NAMALWA (cell line): ENCODE measurements around the gene ANXA4.

ENCODE experiments used
- DNase-seq: peaks from one replicate; pipeline ENCODE4 v3.0.0-alpha.2; 2015; ENCODE audit warnings: low spot score

Gene ANXA4

DNA sequence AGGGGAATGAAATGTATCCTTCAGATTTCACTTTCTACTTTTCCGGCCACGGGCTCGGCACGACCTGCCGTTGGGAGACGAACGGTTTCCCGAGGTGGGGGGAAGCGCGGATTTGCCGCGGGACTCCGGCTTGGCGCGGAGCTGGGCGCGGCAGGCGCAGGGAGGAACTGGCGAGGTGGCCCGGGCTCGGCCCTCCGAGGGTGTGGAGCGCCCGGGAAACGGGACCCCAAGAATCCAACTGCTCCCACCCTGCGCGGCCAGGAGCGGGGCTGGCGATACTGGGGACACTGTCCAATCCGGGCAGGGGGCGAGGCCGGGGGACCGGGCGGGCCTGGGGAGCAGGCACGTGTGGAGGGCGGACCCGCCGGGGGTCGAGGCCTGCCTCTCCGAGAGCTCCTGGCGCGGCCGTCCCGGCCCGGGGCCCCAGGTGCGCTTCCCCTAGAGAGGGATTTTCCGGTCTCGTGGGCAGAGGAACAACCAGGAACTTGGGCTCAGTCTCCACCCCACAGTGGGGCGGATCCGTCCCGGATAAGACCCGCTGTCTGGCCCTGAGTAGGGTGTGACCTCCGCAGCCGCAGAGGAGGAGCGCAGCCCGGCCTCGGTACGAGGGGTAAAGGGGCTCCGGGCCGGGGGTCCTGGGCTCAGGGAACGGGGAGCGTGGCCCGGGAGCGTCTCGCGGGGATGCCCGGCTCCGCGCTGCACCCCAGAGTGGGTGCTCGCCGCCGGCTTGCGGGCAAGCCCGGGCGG lies at the start of gene ANXA4:
ANXA4 (plus strand) TSS at position 560 of the 747 bp plus-strand sequence. CDS start 39,432 bp downstream, outside the sequence.
- no peak for DNase-seq

DNA sequence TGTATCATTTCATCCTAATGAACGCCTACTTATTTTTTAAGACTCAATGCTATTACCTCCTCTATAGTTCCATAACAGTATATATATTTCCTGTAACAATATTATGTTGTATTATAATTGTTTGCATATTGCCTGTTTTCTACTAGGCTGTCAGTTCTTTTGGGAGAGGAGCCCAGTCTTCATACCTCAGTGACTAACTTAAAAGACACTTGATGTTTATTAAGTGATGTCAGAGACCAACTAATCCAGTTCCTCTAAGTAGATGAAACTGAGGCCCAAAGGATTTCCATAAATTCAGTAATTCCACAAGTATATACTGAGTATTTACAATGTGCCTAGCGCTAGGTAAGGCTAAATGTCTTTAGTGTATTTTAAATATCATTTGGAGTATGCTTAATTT lies 49.5 kb upstream of the ANXA4 start:
- no peak for DNase-seq

DNA sequence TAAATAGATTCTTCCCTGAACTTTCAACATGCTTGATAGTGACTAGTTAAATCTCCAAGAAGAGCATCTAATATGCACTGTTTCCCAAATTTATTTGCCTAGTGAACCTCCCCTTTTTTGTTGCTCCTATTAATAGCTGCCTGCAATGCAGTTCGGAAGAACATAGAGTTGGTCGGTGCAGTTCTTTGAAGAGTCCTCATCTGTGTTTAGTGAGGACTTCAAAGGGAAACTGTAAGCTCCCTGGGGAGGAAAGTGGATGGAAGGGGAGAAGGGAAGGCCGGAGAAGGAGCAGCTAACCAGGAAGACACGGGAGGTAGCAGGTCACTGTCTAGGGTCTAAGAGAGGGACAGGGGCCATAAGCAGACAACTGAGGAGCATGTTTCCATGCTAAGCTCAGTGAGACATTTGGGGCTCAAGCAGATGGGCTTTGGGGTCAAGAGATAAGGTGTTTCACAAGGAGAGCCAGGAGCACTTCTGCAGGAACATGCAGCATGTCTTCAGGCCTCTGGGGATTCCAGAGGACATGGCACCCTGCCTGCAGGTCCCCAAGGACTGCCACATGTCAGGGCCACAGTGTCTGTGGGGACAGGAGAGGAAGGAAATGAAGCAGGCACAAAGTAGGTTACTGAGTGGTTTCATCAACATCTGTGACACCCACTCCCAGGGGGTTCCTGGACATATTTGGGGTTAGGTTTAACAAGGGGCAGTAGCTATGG lies 48.7 kb upstream of the ANXA4 start:
- peak; percentile 71 for DNase-seq

DNA sequence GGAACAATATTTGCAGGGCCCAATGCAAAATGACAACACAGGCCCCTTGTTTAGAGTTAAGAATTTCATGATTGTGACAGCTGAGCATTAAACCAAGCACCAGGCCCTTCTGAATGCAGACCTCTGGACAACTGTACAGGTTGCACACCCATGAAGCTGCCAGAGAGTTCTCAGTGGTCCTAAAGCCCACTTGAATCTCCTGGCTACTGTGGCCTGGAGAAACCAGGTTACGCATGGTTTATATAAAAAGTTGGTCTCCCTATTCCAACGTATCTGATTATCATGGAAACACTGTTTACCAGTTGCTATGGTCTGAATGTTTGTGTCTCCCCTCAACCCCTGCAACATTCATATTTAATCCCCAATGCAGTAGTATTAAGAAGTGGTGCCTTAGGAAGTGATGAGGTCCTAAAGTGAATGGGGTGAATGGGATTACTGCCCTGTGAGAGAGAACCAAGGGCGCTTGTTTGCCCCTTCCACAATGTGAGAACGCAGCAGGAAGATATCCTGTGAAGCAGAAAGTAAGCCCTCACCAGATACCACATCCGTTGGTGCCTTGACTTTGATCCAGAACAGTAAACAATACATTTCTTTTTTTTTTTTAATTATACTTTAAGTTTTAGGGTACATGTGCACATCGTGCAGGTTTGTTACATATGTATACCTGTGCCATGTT lies 48.0 kb upstream of the ANXA4 start:
- DNase-seq: peak; percentile 29

DNA sequence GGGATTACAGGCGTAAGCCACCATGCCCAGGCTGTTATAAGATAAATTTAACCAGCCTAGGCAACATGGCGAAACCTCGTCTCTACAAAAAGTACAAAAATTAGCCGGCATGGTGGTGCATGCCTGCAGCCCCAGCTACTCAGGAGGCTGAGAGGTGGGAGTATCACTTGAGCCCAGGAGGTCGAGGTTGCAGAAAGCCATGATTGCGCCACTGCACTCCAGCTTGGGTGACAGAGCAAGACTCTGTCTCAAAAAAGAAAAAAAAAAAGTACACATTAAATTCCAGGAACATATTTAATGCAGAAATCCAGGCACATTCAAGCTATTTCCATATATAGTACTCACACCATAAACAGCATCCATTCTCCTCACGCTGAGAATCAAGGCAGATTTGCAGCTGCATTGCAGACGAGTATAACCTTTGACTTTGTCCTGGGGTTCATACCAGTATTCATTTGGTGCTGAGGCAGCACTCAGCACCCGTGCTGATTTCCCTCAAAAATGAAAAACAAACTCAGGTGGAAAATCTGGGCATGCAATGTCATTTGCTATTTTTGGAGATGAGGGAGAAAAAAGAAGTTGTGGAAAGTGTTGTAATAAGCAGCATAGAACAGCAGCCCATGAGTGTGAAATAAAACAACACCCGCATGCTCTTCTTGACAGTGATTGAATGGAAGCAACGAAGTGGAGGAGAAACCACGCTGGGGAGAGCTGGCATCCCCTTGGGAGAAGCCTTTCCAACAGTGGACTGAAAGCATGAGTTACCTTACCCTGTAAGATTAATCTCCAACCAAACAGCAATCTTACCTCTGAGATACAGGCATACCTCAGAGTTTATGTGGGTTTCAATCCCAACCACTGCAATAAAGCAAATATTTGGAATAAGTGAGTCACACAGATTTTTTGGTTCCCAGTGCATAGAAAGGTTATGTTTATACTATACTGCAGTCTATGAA lies 46.8 kb upstream of the ANXA4 start:
- no peak for DNase-seq

DNA sequence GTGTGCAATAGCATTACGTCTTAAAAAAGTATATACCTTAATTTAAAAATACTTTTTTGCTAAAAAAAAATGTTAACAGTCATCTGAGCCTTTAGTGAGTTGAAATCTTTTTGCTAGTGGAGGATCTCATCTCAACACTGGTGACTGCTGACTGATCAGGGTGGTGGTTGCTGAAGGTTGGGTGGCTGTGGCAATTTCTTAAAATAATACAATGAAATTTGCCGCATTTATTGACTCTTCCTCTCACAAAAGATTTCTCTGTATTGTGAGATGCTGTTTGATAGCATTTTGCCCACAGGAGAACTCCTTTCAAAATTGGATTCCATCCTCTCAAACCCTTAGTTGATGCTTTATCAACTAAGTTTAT lies 46.1 kb upstream of the ANXA4 start:
- no peak for DNase-seq

DNA sequence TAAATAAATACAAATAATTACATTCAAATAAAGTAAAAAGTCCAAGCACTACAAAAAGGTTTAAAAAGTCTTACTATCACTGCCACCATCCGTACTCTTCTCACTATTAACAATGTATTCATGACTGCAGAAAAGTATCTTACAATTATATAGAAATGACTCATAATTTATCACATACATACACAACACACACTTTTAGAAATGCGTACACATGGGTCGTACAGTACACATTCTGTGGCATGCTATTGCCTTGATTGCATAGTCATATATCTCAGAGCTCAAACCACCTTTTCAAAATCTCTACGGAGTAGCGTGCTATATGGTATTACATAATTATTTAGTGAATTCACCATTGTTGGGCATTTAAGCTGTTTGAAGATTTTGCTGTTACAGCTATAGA lies 41.6 kb upstream of the ANXA4 start:
- DNase-seq: no peak

DNA sequence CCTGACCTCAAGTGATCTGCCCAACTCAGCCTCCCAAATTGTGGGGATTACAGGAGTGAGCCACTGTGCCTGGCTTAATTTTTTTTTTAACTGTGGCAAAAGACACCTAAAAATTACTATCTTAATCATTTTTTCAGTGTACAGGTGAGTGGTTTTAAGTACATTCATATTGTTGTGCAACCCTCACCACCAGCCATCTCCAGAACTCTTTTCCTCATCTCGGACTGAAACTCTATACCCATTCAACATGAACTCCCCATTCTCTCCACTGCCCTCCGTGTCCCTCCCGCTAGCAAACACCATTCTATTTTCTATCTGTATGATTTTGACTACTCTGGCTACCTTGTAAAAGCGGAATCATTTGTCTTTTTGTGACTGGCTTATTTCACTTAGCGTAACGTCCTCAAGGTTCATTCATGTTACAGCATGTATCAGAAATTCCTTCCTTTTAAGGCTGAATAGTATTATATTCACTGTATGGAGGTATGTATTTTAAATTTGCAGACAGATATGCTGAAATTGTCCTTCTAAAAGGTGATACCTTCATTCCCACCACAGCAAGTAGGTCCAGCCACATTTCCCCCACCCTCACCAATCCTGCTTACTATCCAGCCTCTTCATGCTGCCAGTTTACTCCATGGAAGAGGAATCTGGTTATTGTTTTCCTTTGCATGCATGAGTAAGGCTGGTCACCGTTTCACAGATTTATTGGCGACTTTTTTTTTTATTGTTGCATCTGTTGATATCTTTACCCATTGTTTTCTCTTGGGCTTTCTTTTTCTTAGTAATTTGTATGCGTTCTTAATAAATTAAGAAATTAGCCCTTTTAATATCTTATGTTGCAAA lies 40.6 kb upstream of the ANXA4 start:
- no peak for DNase-seq

DNA sequence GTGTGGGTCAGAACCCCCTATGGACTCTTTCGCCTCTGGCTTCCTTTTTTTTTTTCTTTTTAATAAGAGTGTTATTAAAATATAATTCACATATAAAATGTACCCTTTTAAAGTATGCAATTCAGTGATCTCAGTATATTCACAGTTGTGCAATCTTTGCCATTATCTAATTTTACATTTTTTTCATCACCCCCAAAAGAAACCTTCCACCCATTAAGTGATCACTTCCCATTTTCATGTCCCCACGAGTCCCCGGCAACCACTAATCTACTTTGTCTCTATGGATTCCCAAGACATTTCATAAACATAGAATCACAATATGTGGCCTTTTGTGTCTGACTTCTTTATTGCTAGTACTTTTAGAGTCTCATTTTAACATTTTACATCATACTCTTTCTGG lies 38.7 kb upstream of the ANXA4 start:
- DNase-seq: peak; percentile 17

DNA sequence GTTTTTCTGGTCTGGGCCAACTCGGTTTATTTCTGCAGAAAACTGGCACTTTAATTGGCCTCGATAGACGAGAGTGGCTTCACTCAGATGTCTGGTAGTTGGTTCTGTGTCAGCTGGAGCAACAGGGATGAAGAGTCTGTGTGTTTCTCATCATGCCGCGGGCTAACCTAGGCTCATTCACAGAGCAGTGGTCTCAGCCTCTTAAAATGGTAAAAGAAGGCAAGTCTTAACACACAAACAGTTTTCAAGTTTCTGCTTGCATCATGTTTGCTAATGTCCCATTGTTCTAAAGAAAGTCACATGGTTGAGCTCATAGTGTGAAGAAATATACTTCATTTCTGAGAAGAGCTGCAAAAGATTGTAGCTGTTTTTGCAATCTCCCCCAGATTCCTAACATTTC lies 37.5 kb upstream of the ANXA4 start:
- DNase-seq: no peak

DNA sequence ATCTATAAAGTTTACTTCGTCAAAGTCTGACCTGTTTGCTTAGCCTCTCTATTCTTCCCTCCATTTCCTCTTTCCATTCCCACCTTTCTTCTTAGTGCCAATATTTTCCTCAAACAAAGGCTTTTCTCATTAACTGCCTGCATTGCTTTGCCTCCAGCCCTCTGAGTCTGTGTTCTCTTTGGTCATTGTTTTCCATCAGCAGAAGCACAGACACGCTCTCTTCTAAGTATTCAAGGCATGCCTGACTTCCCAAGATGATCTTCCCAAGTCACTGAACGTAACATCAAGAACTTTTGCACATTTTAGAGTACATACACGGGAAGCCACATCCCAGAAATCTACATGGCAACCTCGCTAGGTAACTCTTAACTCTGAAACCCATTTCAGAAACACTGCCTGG lies 32.6 kb upstream of the ANXA4 start:
- no peak for DNase-seq

DNA sequence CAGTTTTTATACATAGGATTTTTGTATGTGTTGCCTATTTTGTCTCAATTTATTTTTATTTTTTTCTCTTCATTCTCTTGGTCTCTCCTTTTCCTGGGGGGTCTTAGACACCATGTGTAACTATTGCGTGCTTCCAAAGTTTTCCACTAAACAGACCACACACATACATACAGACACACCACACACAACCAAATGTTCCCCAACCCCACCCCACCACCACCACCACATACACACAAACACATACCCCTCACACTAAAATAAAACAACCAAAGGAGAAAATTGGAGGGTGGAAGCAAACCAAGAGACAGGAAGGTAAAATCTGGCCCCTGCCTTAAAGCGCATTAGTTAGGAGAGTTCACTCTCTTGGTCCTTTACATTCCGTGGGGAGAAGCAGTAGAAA lies 30.0 kb upstream of the ANXA4 start:
- no peak for DNase-seq

DNA sequence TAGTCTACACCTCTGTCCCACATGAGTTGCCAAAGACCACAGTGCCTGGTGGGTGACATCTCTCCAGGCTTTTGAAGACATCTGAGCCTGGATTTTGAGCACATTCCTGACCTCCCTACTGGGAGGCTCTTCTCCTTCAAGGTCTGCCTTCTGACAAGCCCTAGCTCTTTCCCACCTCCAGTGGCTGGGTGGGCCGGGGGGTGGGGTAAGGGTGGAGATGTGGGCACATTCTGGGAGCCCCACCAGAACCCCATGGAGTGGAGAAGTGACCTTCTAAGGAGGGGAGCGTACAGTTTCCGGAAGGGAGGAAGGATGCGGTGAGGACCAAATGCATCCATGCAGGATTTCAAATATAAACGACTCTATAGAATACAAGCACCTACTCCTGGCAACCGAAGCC lies 27.9 kb upstream of the ANXA4 start:
- no peak for DNase-seq

DNA sequence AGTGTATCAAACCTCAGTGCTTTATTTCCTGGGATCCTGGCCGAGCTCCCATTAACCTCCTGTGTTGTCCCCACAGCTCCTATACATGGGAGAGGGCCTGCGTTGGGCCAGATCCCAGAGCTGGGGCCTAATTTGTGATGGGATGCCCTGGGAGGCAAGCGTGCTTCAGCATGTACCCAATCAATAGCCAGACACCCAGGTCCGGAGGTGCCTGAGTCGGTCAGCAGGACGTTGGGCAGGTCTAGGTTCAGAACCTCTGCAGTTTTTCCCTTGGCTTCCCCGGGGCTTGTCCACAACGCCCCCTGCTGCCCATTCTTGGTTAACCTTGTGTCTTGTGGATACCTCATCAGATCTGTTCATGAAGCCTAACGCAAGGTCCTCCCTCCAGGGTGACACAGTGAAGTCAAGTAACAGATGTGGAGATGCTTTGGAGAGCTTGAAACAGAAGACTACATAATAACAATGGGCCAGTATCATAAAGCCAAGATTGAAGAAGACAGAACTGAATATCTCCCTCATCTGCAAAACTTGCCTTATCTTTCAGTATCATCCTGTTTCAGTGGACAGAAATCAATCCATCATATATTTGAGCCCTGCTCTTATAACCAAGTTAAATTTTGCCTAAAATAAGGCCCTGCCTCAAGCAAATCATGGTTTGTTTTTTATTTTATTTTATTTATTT lies 27.3 kb upstream of the ANXA4 start:
- DNase-seq: peak; percentile 88

DNA sequence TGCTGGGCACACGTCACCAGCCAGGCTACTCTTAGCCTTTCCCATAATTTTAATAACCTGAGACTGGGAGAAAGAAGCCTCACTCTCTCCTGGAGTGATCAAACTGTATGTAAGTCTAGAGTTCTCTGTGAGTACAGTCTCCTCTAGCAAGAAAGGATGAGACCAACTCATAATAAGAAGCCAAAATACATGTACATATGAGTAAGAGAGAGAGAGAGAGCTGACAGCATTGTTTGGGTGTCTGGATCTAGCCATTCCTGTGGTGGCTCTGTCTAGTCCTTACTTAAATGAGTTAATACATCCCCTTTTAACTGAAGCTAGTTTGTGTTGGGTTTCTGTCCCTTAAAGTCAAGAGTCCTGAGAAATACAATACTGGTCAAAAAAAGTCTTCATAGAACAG lies 26.0 kb upstream of the ANXA4 start:
- no peak for DNase-seq

DNA sequence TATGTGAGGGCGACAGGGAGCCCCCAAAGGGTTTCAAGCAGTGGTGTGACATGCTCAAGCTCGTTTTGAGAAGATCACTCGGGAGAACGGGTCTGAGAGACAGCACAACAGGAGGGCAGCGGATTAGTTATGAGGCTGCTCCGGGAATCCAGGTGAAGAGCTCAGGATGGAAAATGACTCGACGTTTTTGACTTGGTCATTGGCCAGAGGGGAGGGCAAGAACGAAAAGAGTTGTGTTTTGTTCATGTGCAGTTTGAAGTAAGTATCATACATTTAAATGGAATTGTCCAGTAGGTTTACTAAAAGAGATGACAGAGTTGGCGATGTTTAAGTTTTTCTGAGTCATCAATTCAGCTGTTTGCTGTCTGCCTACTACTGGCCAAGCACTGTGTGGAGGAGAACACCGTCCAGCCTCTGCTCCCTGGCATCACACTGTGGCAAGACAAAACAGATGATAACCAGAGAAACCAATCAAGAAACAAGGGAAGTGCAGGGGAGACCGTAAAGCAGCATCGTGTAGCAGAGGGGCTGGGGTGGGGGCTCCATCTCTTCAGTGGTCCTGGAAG lies 25.3 kb upstream of the ANXA4 start:
- DNase-seq: no peak

DNA sequence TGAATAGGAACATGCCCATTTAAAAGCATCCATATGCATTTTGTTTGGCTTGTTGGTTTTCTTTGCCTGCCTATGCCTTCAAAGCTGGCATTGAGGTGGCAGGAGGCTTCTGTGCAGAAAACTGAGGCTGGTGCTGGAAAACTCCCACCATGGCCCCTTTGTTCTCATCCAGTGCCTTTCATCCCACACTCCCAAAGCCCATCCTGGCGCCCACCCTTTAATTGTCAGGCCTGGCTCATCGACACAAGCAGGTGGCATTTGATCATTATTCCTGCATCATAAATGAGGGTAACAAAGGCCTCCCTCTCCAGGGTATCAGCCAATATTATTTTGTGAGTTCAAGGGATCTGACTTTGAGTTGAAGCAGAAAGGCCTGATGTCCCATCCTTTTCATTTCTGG lies 24.7 kb upstream of the ANXA4 start:
- DNase-seq: no peak

DNA sequence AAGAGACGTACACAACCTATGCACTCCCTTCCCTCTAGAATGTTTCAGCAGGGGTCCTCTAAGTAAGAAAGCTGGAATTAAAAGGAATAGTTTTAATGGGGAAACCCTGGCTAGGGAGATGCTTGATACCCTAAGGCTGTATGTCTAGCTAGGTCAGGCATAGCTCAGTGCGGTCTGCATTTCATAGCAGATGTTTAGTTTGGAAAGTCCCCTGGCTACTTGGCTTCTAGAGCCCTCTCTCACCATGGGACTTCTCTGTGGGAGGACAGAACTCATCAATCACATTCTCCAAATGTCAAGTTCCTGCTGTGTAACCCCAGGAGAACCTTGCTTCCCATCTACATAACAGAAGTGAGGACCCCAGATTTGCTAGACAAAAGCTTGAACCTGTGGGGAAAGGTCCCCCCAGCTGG lies 24.1 kb upstream of the ANXA4 start:
- no peak for DNase-seq

DNA sequence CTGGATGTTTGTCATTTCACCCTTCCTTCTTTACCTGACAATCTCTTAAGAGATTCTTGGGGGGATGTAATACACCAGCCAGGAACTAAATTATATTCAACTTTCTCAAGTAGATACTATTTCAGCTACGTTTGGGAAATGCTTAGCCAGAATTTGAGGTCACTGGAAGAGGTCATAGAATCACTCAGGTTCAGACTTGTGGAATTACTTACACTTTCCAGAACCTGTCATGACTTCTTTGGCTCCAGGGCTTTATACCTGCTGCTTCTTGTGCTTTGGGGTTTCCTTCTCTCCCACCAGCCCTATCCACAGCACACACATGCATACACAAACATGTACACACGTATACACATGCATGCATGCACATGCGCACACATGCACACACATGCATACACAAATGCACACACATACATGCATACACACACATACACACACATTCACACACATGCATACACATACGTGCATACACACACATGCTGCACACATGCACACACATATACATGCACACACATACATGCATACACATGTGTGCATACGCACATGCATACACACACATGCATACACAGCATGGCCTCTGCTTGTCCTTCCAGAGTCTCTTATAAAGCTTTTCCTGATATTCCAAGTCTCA lies 23.5 kb upstream of the ANXA4 start:
- DNase-seq: no peak

DNA sequence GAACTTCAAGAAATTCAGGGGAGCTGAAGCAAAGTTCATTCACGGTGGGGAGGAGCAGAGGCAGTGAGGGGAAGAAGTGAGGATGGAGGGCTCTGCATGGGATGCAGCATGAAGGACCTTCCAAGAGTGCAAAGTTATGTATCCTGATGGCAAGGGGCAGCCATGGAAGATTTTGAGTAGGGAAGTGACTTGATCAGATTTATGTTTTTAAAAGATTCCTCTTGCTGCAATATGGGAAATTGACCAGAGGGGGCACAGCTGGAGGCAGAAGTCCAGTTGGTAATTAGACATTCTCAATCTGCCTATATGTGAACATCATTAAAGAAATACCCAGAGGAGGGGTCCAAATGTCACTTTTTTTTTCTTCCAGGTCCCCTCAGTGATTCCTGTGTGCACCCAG lies 21.5 kb upstream of the ANXA4 start:
- DNase-seq: peak; percentile 42
